HL-60 (cell line): ENCODE measurements around the gene PTPRN2.

ENCODE experiments used
- DNase-seq, 2 experiments: peaks; one replicate each; pipeline ENCODE4 v3.0.0-alpha.2; 2010 to 2020; ENCODE audit warnings: low read depth in 1 of 2, low spot score in 1 of 2
- H3K27ac ChIP-seq: fragments of 250-450 bp; sonication (Bioruptor Pico); replicated peaks from 2 replicates; pipeline ENCODE4 v1.5.1; 2020; ENCODE audit warnings: mild to moderate bottlenecking, moderate library complexity
- H3K27me3 ChIP-seq: fragments of 250-450 bp; sonication (Bioruptor Pico); 2 replicates; pipeline ENCODE4 v1.5.1; 2021; ENCODE audit warnings: mild to moderate bottlenecking, moderate library complexity; ENCODE audit not compliant: insufficient read depth, poor library complexity, severe bottlenecking
- H3K4me3 ChIP-seq: replicated peaks from 2 replicates; pipeline ENCODE4 v1.5.1; 2011; ENCODE audit warnings: mild to moderate bottlenecking, control low read depth, low read length; ENCODE audit not compliant: insufficient read depth
- GABPA ChIP-seq: IDR thresholded peaks from 2 replicates; pipeline ENCODE4 v1.6.1; 2012; ENCODE audit warnings: low read depth
- POLR2AphosphoS5 ChIP-seq: IDR thresholded peaks from 2 replicates; pipeline ENCODE4 v1.6.1; 2012; ENCODE audit warnings: low read depth
- SPI1 ChIP-seq: IDR thresholded peaks from 2 replicates; pipeline ENCODE4 v1.6.1; 2012; ENCODE audit warnings: low read depth, mild to moderate bottlenecking, borderline replicate concordance
- TF ChIP-seq, protein P1 (sequence below): IDR thresholded peaks from one replicate; pipeline ENCODE4 v1.5.1; 2011; ENCODE audit warnings: low read length, control low read depth, inconsistent platforms; ENCODE audit not compliant: insufficient read depth
- TF ChIP-seq, protein P2 (sequence below): IDR thresholded peaks from 2 replicates; pipeline ENCODE4 v1.6.1; 2012; ENCODE audit warnings: low read depth; ENCODE audit not compliant: insufficient replicate concordance

The PTPRN2 gene

DNA sequence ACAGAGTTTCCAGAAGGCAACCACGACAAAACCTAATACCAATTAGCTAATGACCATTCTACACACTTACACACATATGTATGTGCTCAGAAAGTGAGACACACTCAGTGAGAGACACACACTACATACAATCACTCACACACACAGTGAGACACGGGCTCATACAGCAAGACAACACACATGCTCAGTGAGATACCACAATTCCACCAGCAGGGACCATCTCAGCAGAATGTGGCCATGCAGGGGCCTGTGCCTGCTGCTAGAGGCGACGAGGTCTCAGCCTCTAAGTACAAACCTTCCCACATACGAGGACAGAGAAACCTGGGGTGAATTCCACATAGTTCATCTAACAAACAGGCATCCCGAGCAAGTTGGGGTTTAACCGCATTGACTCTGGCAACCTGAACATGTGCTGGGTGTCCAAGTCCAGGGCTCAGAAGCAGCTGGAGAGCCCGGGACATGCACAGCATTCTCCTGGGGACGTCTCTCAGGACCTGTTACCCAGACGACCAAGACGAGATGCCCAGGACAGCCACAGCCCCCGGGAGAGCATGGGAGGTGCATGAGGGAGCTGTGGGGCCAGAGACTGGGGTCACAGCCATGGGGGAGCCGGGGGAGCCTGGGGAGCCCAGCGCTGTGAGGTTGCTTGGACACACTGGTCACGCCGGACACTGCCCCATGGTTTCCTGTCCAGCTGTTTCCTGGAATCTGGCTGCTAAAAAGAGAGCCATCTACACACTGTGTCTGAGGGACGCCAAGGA is 523.6 kb downstream of the PTPRN2 start:
- H3K27me3 ChIP-seq, result no peaks in the 10 kb centered on the region
- H3K4me3 ChIP-seq, result no peak overlapping the region
- no peak for DNase-seq
- TF ChIP-seq, protein P1, sequence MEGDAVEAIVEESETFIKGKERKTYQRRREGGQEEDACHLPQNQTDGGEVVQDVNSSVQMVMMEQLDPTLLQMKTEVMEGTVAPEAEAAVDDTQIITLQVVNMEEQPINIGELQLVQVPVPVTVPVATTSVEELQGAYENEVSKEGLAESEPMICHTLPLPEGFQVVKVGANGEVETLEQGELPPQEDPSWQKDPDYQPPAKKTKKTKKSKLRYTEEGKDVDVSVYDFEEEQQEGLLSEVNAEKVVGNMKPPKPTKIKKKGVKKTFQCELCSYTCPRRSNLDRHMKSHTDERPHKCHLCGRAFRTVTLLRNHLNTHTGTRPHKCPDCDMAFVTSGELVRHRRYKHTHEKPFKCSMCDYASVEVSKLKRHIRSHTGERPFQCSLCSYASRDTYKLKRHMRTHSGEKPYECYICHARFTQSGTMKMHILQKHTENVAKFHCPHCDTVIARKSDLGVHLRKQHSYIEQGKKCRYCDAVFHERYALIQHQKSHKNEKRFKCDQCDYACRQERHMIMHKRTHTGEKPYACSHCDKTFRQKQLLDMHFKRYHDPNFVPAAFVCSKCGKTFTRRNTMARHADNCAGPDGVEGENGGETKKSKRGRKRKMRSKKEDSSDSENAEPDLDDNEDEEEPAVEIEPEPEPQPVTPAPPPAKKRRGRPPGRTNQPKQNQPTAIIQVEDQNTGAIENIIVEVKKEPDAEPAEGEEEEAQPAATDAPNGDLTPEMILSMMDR, result no peak
- TF ChIP-seq GABPA (no peak), POLR2AphosphoS5 (no peak), SPI1 (no peak)
- TF ChIP-seq, protein P2, sequence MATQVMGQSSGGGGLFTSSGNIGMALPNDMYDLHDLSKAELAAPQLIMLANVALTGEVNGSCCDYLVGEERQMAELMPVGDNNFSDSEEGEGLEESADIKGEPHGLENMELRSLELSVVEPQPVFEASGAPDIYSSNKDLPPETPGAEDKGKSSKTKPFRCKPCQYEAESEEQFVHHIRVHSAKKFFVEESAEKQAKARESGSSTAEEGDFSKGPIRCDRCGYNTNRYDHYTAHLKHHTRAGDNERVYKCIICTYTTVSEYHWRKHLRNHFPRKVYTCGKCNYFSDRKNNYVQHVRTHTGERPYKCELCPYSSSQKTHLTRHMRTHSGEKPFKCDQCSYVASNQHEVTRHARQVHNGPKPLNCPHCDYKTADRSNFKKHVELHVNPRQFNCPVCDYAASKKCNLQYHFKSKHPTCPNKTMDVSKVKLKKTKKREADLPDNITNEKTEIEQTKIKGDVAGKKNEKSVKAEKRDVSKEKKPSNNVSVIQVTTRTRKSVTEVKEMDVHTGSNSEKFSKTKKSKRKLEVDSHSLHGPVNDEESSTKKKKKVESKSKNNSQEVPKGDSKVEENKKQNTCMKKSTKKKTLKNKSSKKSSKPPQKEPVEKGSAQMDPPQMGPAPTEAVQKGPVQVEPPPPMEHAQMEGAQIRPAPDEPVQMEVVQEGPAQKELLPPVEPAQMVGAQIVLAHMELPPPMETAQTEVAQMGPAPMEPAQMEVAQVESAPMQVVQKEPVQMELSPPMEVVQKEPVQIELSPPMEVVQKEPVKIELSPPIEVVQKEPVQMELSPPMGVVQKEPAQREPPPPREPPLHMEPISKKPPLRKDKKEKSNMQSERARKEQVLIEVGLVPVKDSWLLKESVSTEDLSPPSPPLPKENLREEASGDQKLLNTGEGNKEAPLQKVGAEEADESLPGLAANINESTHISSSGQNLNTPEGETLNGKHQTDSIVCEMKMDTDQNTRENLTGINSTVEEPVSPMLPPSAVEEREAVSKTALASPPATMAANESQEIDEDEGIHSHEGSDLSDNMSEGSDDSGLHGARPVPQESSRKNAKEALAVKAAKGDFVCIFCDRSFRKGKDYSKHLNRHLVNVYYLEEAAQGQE, result no peak
- H3K27ac ChIP-seq, result no peak overlapping the region

DNA sequence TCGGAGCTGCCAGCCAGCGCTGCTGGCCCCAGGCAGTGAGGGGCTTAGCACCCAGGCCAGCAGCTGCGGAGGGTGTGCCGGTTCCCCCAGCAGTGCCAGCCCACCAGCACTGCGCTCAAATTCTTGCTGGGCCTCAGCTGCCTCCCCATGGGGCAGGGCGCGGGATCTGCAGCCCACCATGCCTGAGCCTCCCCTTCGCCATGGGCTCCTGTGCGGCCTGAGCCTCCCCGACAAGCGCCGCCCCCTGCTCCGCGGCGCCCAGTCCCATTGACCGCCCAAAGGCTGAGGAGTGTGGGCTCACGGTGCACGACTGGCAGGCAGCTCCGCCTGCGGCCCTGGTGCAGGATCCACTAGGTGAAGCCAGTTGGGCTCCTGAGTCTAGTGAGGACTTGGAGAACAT is 525.0 kb downstream of the PTPRN2 start:
- no peak for DNase-seq
- TF ChIP-seq POLR2AphosphoS5 (no peak), GABPA (no peak), SPI1 (no peak)
- TF ChIP-seq, protein P1, result no peak
- TF ChIP-seq, protein P2, result no peak
- Histone ChIP-seq H3K27ac (no peak overlapping the region), H3K4me3 (no peak overlapping the region), H3K27me3 (no peaks in the 10 kb centered on the region)

DNA sequence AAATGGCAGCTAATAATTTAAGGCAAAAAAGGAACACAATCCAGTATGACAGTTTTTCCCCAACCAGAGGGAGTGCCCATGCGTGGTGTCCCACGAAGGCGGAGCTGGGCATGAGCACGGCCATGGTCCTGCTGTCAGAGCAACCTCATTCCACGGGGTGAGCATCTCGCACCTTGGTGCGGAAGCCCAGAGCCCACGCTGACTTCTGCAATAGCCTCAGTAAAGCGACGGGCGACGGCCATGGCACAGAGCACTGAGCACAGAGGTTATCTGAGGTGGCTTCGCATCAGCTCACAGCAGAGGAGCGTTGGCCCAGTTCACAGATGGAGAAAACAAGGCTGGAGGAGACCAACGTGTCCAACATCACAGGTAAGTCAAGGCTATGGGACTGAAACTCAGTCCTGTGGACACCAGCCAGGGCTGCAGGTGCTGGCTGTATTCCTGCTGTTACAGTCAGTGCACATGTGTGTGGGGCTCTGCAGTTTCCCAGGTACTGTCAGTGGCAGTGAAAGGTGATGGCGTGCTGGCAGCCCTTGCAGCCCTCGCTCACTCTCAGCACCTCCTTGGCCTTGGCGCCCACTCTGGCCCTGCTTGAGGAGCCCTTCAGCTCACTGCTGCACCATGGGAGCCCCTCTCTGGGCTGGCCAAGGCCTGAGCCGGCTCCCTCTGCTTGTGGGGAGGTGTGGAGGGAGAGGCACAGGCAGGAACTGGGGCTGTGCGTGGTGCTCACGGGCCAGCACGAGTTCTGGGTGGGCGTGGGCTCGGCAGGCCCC is 525.6 kb downstream of the PTPRN2 start:
- no peak for TF ChIP-seq POLR2AphosphoS5
- TF ChIP-seq GABPA, result no peak
- TF ChIP-seq, protein P2, result no peak
- TF ChIP-seq, protein P1, result no peak
- TF ChIP-seq SPI1, result no peak
- H3K27me3 ChIP-seq, result no peaks in the 10 kb centered on the region
- DNase-seq, result no peak
- no peak overlapping the region for H3K4me3 ChIP-seq
- H3K27ac ChIP-seq, result no peak overlapping the region
